Measurements from ENCODE around the gene CERS4.
A peak's percentile ranks its signal among the peaks of the same experiment; 100 is the strongest.

The CERS4 gene

GRCh38 chr19:8302357-8302691, 93.2 kb downstream of the CERS4 start:
- TF ChIP-seq, protein P1, sequence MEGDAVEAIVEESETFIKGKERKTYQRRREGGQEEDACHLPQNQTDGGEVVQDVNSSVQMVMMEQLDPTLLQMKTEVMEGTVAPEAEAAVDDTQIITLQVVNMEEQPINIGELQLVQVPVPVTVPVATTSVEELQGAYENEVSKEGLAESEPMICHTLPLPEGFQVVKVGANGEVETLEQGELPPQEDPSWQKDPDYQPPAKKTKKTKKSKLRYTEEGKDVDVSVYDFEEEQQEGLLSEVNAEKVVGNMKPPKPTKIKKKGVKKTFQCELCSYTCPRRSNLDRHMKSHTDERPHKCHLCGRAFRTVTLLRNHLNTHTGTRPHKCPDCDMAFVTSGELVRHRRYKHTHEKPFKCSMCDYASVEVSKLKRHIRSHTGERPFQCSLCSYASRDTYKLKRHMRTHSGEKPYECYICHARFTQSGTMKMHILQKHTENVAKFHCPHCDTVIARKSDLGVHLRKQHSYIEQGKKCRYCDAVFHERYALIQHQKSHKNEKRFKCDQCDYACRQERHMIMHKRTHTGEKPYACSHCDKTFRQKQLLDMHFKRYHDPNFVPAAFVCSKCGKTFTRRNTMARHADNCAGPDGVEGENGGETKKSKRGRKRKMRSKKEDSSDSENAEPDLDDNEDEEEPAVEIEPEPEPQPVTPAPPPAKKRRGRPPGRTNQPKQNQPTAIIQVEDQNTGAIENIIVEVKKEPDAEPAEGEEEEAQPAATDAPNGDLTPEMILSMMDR (IDR thresholded peaks at IDR 0.05; ENCODE audit: borderline replicate concordance, extremely low read depth, low read length, poor library complexity, severe bottlenecking) = no peak
- no peak for TF ChIP-seq EZH2 (IDR thresholded peaks at IDR 0.05; ENCODE audit: borderline replicate concordance, low read depth, low read length, severe bottlenecking)
- Histone ChIP-seq H3K4me2 (ENCODE audit: insufficient read depth, low read length) (no peak overlapping the region), H3K4me1 (ENCODE audit: insufficient read depth, low read length) (peaks cover 26% of the 10 kb centered on the region), H2AFZ (ENCODE audit: low read depth, low read length) (no peak overlapping the region), H3K9me3 (ENCODE audit: insufficient read depth, low read length, severe bottlenecking) (no peaks in the 10 kb centered on the region), H3K27me3 (ENCODE audit: insufficient read depth, low read length, poor library complexity) (no peaks in the 10 kb centered on the region), H3K36me3 (ENCODE audit: insufficient read depth, low read length) (peaks cover 45% of the 10 kb centered on the region), H4K20me1 (ENCODE audit: insufficient read depth, low read length) (peaks cover 5% of the 10 kb centered on the region), H3K27ac (ENCODE audit: low read length) (no peak overlapping the region), H3K9ac (ENCODE audit: low read depth, low read length) (no peak overlapping the region), H3K4me3 (ENCODE audit: low read depth in 1 of 2, low read length in 2 of 2) (no peak overlapping the region), H3K79me2 (ENCODE audit: insufficient read depth, low read length) (peaks cover 30% of the 10 kb centered on the region)
- ATAC-seq (ENCODE audit: insufficient read depth, low read depth) = no peak
- DNase-seq = no peak

DNA sequence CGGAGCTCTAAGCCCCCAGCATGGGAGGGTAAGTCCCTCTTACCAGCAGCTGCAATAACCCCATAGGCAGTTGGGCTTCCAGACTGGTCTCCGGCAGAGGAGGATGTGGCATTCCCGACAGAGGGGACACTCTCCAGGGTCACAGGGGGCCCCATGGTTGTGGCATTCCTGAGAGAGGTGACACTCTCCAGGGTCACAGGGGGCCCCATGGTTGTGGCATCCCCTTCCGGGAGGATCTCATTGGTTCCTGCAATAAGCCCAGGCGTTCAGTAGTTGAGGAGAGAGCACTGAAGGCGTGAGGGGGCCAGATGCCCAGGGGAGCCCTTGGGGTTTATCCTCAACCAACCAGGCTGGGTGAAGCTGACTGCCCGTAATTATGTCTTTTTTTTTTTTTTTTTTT, 93.6 kb downstream of the CERS4 start:
- H3K9me3 ChIP-seq (ENCODE audit: insufficient read depth, low read length, severe bottlenecking) = no peaks in the 10 kb centered on the region
- H4K20me1 ChIP-seq (ENCODE audit: insufficient read depth, low read length) = peaks cover 5% of the 10 kb centered on the region
- H2AFZ ChIP-seq (ENCODE audit: low read depth, low read length) = no peak overlapping the region
- peaks cover 30% of the 10 kb centered on the region for H3K4me1 ChIP-seq (ENCODE audit: insufficient read depth, low read length)
- H3K79me2 ChIP-seq (ENCODE audit: insufficient read depth, low read length) = peaks cover 34% of the 10 kb centered on the region
- H3K4me3 ChIP-seq (ENCODE audit: low read depth in 1 of 2, low read length in 2 of 2) = no peak overlapping the region
- H3K4me2 ChIP-seq (ENCODE audit: insufficient read depth, low read length) = no peak overlapping the region
- no peak overlapping the region for H3K9ac ChIP-seq (ENCODE audit: low read depth, low read length)
- ATAC-seq (ENCODE audit: insufficient read depth, low read depth) = no peak
- no peaks in the 10 kb centered on the region for H3K27me3 ChIP-seq (ENCODE audit: insufficient read depth, low read length, poor library complexity)
- TF ChIP-seq, protein P1 (IDR thresholded peaks at IDR 0.05; ENCODE audit: borderline replicate concordance, extremely low read depth, low read length, poor library complexity, severe bottlenecking) = no peak
- TF ChIP-seq EZH2 (IDR thresholded peaks at IDR 0.05; ENCODE audit: borderline replicate concordance, low read depth, low read length, severe bottlenecking) = no peak
- H3K36me3 ChIP-seq (ENCODE audit: insufficient read depth, low read length) = peaks cover 45% of the 10 kb centered on the region
- peak; percentile 4 for DNase-seq
- no peak overlapping the region for H3K27ac ChIP-seq (ENCODE audit: low read length)

DNA sequence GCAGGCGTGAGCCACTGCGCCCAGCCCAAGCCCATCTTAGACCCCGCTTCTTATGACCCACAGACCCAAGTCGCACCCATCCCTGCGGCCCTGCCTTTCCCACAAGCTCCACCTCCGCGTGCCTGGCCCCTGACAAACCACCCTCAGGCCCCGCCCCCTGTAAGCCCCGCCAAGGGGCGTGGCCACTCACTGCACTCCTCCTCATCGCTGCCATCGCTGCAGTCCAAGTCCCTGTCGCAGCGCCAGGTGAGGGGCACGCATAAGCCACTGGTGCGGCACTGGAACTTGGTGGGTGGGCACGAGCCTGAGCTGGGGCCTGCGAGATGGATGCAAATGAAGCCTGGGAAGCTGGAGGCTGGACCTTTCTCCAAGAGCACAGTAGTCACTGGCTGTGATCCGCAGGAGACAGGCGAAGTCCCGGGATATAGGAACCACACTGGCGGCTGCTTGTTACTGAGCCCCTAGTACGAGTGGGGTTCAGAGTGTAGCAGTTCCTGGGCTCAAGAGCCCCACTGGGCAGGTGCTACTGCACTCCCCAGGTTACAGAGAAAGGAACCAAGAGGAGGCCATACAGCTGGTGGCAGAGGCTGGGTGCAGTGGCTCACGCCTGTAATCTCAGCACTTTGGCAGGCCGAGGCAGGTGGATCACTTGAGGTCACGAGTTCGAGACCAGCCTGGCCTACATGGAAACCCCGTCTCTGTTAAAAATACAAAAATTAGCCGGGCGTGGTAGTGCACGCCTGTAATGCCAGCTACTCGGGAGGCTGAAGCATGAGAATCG, 95.9 kb downstream of the CERS4 start:
- ATAC-seq (ENCODE audit: insufficient read depth, low read depth) (no peak), DNase-seq (peak; percentile 56)
- Histone ChIP-seq H3K4me2 (ENCODE audit: insufficient read depth, low read length) (peak overlapping the region; percentile 35; the same call in 1 of the 2 replicates), H4K20me1 (ENCODE audit: insufficient read depth, low read length) (peaks cover 5% of the 10 kb centered on the region), H3K4me3 (ENCODE audit: low read depth in 1 of 2, low read length in 2 of 2) (no peak overlapping the region), H2AFZ (ENCODE audit: low read depth, low read length) (no peak overlapping the region), H3K4me1 (ENCODE audit: insufficient read depth, low read length) (peaks cover 48% of the 10 kb centered on the region), H3K36me3 (ENCODE audit: insufficient read depth, low read length) (peaks cover 52% of the 10 kb centered on the region), H3K79me2 (ENCODE audit: insufficient read depth, low read length) (peaks cover 50% of the 10 kb centered on the region), H3K9me3 (ENCODE audit: insufficient read depth, low read length, severe bottlenecking) (no peaks in the 10 kb centered on the region), H3K27ac (ENCODE audit: low read length) (no peak overlapping the region), H3K27me3 (ENCODE audit: insufficient read depth, low read length, poor library complexity) (no peaks in the 10 kb centered on the region), H3K9ac (ENCODE audit: low read depth, low read length) (0 out of 2 replicates have a peak overlapping the region, but pooled peaks have one; percentile 1)
- no peak for TF ChIP-seq EZH2 (IDR thresholded peaks at IDR 0.05; ENCODE audit: borderline replicate concordance, low read depth, low read length, severe bottlenecking)
- TF ChIP-seq, protein P1 (IDR thresholded peaks at IDR 0.05; ENCODE audit: borderline replicate concordance, extremely low read depth, low read length, poor library complexity, severe bottlenecking) = no peak

All from DND-41 (cell line).